Stimulated activated naive CD8-positive, alpha-beta T cell treated with anti-CD3 and anti-CD28 coated beads, Interleukin-15, amount 100 ng/mL, for 72 hours (primary cell): ENCODE measurements around the gene RNF169.

Experiments used
- ATAC-seq: fragments of 150-1000 bp; cut with Tn5 transposase; 2 replicates; pipeline ENCODE4 v1.10.0; 2021; ENCODE audit warnings: mild to moderate bottlenecking, moderate library complexity
- DNase-seq, 2 donors: peaks; one replicate each; pipeline ENCODE4 v3.0.0; 2021 to 2022
- H3K27ac Mint-ChIP-seq, 2 donors: one replicate each; pipeline ENCODE4 v1.8.0; 2022; ENCODE audit warnings: mild to moderate bottlenecking in 2 of 2, mixed read lengths in 2 of 2, moderate library complexity in 2 of 2
- H3K27me3 Mint-ChIP-seq: one replicate; pipeline ENCODE4 v1.8.0; 2022; ENCODE audit warnings: mixed read lengths
- H3K4me1 Mint-ChIP-seq: one replicate; pipeline ENCODE4 v1.8.0; 2022; ENCODE audit warnings: mild to moderate bottlenecking, mixed read lengths
- H3K4me3 Mint-ChIP-seq, 2 donors: one replicate each; pipeline ENCODE4 v1.8.0; 2022; ENCODE audit warnings: mild to moderate bottlenecking in 2 of 2, mixed read lengths in 2 of 2, moderate library complexity in 1 of 2
- H3K9me3 Mint-ChIP-seq, 2 donors: one replicate each; pipeline ENCODE4 v1.8.0; 2022; ENCODE audit warnings: mixed read lengths in 2 of 2

RNF169 gene

DNA sequence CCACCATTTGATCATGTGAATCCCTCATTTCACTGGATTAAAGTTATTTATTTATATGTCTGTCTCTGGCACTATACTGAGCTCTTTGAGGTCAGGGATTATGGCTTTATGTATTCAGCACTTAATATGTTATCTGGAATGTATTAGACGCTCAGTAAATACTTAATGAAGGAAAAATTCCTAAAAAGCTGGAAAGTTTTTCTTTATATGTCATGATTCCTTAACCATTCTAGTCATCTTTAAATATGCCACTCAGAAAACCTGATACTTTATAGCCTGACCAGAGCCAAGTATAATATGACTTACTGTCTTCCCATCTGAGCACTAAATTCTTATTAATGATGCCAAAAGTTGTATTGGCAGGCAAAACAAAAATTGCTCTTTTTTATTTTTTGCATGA, 27.1 kb downstream of the RNF169 start:
- H3K27ac Mint-ChIP-seq, result no peak overlapping the region
- no peak overlapping the region for H3K4me3 Mint-ChIP-seq
- H3K4me1 Mint-ChIP-seq, result no peaks in the 10 kb centered on the region
- ATAC-seq (no peak), DNase-seq (no peak)
- no peaks in the 10 kb centered on the region for H3K27me3 Mint-ChIP-seq
- H3K9me3 Mint-ChIP-seq, result no peaks in the 10 kb centered on the region

- ATAC-seq, result no peak
- Mint-ChIP-seq H3K27ac (no peak overlapping the region), H3K9me3 (no peaks in the 10 kb centered on the region), H3K4me1 (no peaks in the 10 kb centered on the region), H3K4me3 (no peak overlapping the region), H3K27me3 (no peaks in the 10 kb centered on the region)
- DNase-seq, result no peak
Measured at GRCh38 chr11:74776546-74776945, 27.9 kb downstream of the RNF169 start.

DNA sequence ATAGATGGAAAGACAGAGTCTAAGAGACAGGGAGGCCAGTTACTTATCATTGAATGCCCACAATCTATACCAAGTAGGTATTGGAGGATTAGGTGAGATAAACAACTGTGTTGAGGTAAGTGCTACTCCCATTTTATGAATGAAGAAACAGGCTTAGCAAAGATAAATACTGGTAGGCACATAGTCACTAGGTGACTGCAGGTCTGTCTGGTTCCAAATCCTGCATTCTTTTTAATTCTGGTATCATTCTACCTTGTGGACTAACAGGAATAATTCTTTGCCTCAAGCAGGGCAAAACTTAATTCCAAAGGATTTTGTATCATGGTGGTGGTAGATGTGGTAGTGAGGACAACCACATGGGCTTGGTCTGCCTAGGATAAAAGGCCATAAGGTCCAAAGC, 28.4 kb downstream of the RNF169 start:
- H3K27ac Mint-ChIP-seq, result no peak overlapping the region

GRCh38 chr11:74777877-74778276, 29.2 kb downstream of the RNF169 start:
- Mint-ChIP-seq H3K4me1 (no peaks in the 10 kb centered on the region), H3K9me3 (no peaks in the 10 kb centered on the region), H3K4me3 (no peak overlapping the region), H3K27me3 (no peaks in the 10 kb centered on the region), H3K27ac (no peak overlapping the region)
- DNase-seq (no peak), ATAC-seq (no peak)

More for the DNA sequence above, 28.4 kb downstream of the RNF169 start:
- ATAC-seq (no peak), DNase-seq (no peak)
- H3K27me3 Mint-ChIP-seq, result no peaks in the 10 kb centered on the region
- no peaks in the 10 kb centered on the region for H3K4me1 Mint-ChIP-seq
- H3K4me3 Mint-ChIP-seq, result no peak overlapping the region
- H3K9me3 Mint-ChIP-seq, result no peaks in the 10 kb centered on the region

DNA sequence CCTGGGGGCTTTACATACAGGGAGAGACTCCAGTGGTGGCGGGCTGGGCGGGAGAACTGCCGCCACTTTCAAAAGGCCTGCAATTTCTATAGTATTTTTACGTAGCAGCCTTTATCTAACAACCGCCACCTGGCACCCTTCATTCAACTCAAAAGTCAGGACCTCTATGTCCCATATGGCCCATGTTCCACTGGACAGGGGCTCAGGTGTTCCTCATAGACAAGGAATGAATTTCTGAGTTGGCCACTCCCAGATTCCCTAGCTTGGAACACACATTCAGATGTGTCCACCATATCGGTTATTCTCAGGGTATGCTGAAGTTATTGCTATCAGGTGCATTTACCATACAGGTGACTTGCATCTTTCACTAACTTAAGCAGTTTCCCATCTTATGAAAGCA, 29.9 kb downstream of the RNF169 start:
- H3K27ac Mint-ChIP-seq, result no peak overlapping the region
- no peaks in the 10 kb centered on the region for H3K4me1 Mint-ChIP-seq
- no peak overlapping the region for H3K4me3 Mint-ChIP-seq
- ATAC-seq, result no peak
- H3K27me3 Mint-ChIP-seq, result no peaks in the 10 kb centered on the region
- no peak for DNase-seq
- H3K9me3 Mint-ChIP-seq, result no peaks in the 10 kb centered on the region

DNA sequence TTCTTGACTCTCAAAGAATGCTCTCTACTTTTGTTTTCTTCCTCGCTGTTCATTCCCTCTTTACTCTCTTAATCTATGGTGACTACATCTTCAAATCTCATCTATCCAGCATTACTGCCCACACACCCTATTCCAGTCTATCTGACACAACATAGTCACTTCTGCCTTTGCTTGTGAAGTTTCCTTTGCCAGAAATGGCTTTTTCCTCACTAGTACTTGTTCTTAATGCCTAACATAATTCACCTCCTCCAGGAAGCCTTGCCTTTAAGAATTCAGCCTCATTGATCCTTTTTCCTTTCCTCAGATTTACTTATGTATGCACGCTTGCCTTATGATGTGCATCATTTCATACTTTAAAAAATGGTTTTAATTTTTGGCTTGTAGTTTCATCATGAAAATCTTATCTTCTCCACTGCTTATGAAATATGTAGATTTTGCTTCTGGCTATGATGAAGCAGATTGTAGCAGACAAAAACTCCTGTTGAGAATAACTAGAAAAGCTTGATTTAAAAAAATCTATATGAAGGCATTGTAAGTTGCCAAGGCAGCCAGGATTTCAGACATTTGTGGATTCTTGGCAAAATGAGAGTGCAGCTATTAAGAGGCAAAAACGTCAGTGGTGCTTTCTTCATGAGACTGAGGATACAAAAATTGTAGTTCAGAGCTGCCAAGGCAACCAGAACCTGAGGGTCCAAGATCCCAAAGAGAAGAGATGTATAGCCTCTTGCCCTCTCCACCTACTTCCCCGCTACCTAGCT, 31.8 kb downstream of the RNF169 start:
- H3K27me3 Mint-ChIP-seq, result no peaks in the 10 kb centered on the region
- no peak overlapping the region for H3K4me3 Mint-ChIP-seq
- no peak for ATAC-seq
- H3K4me1 Mint-ChIP-seq, result no peaks in the 10 kb centered on the region
- no peak overlapping the region for H3K27ac Mint-ChIP-seq
- H3K9me3 Mint-ChIP-seq, result no peaks in the 10 kb centered on the region
- DNase-seq, result no peak

GRCh38 chr11:74783241-74783871, 34.7 kb downstream of the RNF169 start:
- Mint-ChIP-seq H3K27ac (no peak overlapping the region), H3K4me3 (peak overlapping the region; percentile 16 to 36), H3K9me3 (no peaks in the 10 kb centered on the region), H3K27me3 (no peaks in the 10 kb centered on the region), H3K4me1 (no peaks in the 10 kb centered on the region)
- peak; percentile 88 for ATAC-seq
- peak in 1 of 2 donors; percentile 2 for DNase-seq

GRCh38 chr11:74784234-74784633, 35.6 kb downstream of the RNF169 start:
- ATAC-seq (no peak), DNase-seq (no peak)
- Mint-ChIP-seq H3K4me3 (peak overlapping the region in 1 of 2 donors; percentile 62), H3K9me3 (no peaks in the 10 kb centered on the region), H3K27me3 (no peaks in the 10 kb centered on the region), H3K4me1 (no peaks in the 10 kb centered on the region), H3K27ac (no peak overlapping the region)

DNA sequence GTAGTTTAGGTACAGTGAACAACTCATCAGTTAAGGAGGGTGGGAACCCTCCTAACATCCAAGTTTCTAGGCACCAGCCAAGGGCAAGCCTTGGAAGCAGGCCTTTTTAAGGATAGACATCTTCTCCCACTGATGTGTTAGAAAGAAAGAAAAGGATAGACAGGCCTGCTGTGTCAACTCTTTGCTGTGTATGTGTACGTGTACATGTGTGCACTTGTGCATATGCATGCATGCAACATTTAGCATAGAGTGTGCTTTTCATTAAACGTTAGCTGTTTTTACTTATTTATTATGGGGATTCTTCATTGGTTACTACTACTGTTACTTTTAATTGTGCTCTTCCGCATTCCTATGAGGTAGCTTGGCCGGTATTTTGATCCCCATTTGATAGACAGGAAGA, 36.1 kb downstream of the RNF169 start:
- H3K4me3 Mint-ChIP-seq, result no peak overlapping the region
- no peaks in the 10 kb centered on the region for H3K4me1 Mint-ChIP-seq
- H3K27ac Mint-ChIP-seq, result no peak overlapping the region
- no peak for DNase-seq
- no peaks in the 10 kb centered on the region for H3K9me3 Mint-ChIP-seq
- no peak for ATAC-seq
- H3K27me3 Mint-ChIP-seq, result no peaks in the 10 kb centered on the region

DNA sequence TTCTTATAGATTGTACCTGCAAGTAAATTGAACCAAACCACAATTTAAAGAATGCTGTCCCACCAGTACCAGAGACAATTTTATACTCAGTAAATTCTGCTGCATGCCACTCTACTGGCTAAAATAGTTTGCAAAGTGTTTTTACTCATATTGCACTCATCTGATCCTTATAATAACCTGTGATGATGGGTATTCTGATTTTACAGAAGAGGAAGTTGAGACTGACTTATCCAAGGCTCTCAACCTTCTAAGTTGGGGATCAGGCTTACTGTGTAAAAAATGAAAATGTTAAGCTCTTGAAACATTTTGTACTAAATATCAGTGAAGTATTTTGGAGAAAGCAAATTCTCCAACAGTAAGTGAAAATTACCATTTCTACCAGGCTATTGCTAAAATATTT, 37.9 kb downstream of the RNF169 start:
- DNase-seq (no peak), ATAC-seq (no peak)
- no peaks in the 10 kb centered on the region for H3K4me1 Mint-ChIP-seq
- no peak overlapping the region for H3K4me3 Mint-ChIP-seq
- H3K9me3 Mint-ChIP-seq, result no peaks in the 10 kb centered on the region
- H3K27ac Mint-ChIP-seq, result no peak overlapping the region
- H3K27me3 Mint-ChIP-seq, result no peaks in the 10 kb centered on the region

- Mint-ChIP-seq H3K4me1 (no peaks in the 10 kb centered on the region), H3K4me3 (no peak overlapping the region), H3K27ac (no peak overlapping the region), H3K27me3 (no peaks in the 10 kb centered on the region), H3K9me3 (no peaks in the 10 kb centered on the region)
- no peak for ATAC-seq
- DNase-seq, result no peak
Measured at GRCh38 chr11:74791333-74792100, 42.9 kb downstream of the RNF169 start.

- no peaks in the 10 kb centered on the region for H3K27me3 Mint-ChIP-seq
Measured at GRCh38 chr11:74806267-74806666, 57.6 kb downstream of the RNF169 start.

DNA sequence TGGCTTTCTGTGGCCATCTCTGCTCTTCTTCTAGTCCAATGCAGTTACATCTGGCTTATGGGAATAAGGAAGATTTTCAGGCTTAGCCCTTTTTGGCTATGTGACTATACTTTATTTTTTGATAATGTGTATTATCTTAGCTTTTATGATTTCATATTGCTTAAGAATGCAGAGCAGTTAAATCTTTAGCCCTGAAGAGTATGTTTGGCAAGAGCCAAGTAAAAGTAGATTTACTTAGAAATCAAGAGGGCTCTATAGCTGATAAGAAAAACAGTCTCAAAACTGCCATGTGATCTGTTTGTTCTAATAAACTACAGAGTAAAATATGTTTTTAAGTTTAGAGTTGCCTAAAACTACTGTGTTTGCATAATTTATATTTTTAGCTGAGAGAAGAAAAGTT, 61.2 kb downstream of the RNF169 start:
- ATAC-seq (no peak), DNase-seq (no peak)
- Mint-ChIP-seq H3K9me3 (no peaks in the 10 kb centered on the region), H3K4me3 (no peak overlapping the region), H3K27ac (no peak overlapping the region), H3K4me1 (peaks cover 12% of the 10 kb centered on the region), H3K27me3 (no peaks in the 10 kb centered on the region)

More at GRCh38 chr11:74806267-74806666, 57.6 kb downstream of the RNF169 start:
- Mint-ChIP-seq H3K9me3 (no peaks in the 10 kb centered on the region), H3K4me3 (no peak overlapping the region), H3K4me1 (peaks cover 17% of the 10 kb centered on the region), H3K27ac (no peak overlapping the region)
- no peak for ATAC-seq
- DNase-seq, result no peak

- H3K27me3 Mint-ChIP-seq, result no peaks in the 10 kb centered on the region
- ATAC-seq, result no peak
- no peak overlapping the region for H3K27ac Mint-ChIP-seq
- H3K4me3 Mint-ChIP-seq, result no peak overlapping the region
- peaks cover 16% of the 10 kb centered on the region for H3K4me1 Mint-ChIP-seq
- DNase-seq, result no peak
- no peaks in the 10 kb centered on the region for H3K9me3 Mint-ChIP-seq
Measured at GRCh38 chr11:74815966-74816365, 67.3 kb downstream of the RNF169 start.

GRCh38 chr11:74816664-74817063, 68.0 kb downstream of the RNF169 start:
- ATAC-seq (no peak), DNase-seq (no peak)
- no peaks in the 10 kb centered on the region for H3K27me3 Mint-ChIP-seq
- no peak overlapping the region for H3K4me3 Mint-ChIP-seq
- peaks cover 16% of the 10 kb centered on the region for H3K4me1 Mint-ChIP-seq
- no peaks in the 10 kb centered on the region for H3K9me3 Mint-ChIP-seq
- H3K27ac Mint-ChIP-seq, result no peak overlapping the region

DNA sequence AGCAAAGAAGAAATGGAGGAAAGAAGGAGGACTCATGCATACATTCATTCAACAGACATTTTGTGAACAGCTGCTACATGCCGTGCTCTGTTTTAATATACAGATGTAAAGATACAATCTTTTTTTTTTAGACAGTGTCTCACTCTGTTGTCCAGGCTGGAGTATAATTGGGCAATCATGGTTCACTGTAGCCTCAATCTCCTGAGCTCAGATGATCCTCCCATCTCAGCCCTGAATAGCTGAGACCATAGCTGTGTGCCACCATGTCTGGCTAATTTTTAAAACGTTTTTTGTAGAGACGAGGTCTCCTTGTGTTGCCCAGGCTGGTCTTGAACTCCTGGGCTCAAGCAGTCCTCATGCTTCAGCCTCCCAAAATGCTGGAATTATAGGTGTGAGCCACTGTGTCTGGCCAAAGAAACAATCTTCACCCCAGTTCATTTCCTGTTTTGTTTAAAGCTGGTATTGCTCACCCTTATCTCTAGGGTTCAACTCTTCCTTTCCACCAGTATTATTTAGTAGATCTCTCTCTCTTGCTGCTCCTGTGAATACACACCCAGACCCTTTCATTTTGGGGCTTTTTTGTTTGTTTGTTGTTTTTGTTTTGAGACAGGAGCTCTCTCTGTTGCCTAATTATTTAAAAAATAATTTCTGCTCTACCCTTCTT, 69.8 kb downstream of the RNF169 start:
- no peak for DNase-seq
- peaks cover 0 to under 1% of the 10 kb centered on the region in 2 donors for H3K9me3 Mint-ChIP-seq
- H3K27ac Mint-ChIP-seq, result no peak overlapping the region
- no peaks in the 10 kb centered on the region for H3K27me3 Mint-ChIP-seq
- H3K4me3 Mint-ChIP-seq, result no peak overlapping the region
- H3K4me1 Mint-ChIP-seq, result peaks cover 16% of the 10 kb centered on the region
- no peak for ATAC-seq
